ENCODE measurements around the gene LYRM7. TPM values are rescaled to one million over a fixed set of nuclear protein-coding genes. Genes with fewer than 3 reads are reported as not detected.

Gene LYRM7
- total RNA-seq, 4 donors from 2014 or later = 7.1 to 11.4 (median 9.7) TPM

DNA sequence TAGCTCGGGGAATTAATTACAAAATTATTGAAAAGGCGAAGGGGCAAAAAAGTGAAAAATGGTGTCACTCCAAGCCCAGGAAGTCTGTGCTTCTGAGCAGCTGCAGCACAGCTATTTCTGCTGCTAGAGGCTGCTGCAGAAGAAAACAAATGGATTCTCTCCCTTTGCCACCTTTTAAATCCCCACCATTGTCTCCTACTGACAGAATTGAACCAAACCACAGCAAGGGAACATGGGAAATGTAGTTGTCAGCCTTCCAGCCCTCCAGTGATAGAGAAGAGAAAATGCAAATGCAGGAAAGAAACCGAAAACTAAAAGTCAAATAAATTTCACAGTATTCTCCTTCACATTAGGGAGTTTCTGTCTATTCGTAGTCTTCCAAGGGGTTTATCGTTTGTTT, 59.7 kb downstream of the LYRM7 start:
- TF ChIP-seq CTCF (IDR thresholded peaks at IDR 0.05; ENCODE audit: low read depth) = no peak

DNA sequence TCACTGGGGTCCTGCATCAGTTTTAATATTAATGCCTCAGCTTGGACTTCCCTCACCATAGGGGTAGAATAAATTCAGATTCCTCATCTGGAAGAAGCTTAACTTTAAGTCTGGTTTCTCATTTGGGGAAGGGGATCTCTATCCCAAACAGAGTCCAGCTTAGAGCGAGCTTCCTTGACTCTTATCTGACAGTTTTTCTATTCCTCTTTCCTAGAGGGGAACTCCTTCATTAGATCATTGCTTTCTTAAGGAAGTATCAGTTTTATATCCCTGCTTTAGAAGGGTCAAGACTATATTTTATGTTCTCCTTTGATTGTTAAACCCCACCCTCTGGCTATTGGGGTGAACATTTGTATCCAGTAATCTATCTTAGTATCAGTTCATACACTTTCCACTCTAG, 68.9 kb downstream of the LYRM7 start:
- no peak for TF ChIP-seq CTCF (IDR thresholded peaks at IDR 0.05; ENCODE audit: low read depth)

GRCh38 chr5:131242728-131243255, 72.0 kb downstream of the LYRM7 start:
- TF ChIP-seq CTCF (IDR thresholded peaks at IDR 0.05; ENCODE audit: low read depth) = no peak

GRCh38 chr5:131245312-131245711, 74.6 kb downstream of the LYRM7 start:
- no peak for TF ChIP-seq CTCF (IDR thresholded peaks at IDR 0.05; ENCODE audit: low read depth)

- no peak for TF ChIP-seq CTCF (IDR thresholded peaks at IDR 0.05; ENCODE audit: low read depth)
Measured at GRCh38 chr5:131245948-131246347, 75.2 kb downstream of the LYRM7 start.

GRCh38 chr5:131246504-131246903, 75.8 kb downstream of the LYRM7 start:
- TF ChIP-seq CTCF (IDR thresholded peaks at IDR 0.05; ENCODE audit: low read depth) = no peak

GRCh38 chr5:131250751-131251475, 80.2 kb downstream of the LYRM7 start:
- no peak for TF ChIP-seq CTCF (IDR thresholded peaks at IDR 0.05; ENCODE audit: low read depth)

All from subcutaneous adipose tissue (tissue), 4 donors.